ENCODE measurements around the gene PRND. TPM values are rescaled to one million over a fixed set of nuclear protein-coding genes. Genes with fewer than 3 reads are reported as not detected.
"Not testable (repeated sequence)": the region's sequence is repeated elsewhere in the genome, so short reads cannot be mapped to it uniquely, and the experiment has no call there.

The PRND gene
- polyA plus RNA-seq, 3 donors, result not detected

DNA sequence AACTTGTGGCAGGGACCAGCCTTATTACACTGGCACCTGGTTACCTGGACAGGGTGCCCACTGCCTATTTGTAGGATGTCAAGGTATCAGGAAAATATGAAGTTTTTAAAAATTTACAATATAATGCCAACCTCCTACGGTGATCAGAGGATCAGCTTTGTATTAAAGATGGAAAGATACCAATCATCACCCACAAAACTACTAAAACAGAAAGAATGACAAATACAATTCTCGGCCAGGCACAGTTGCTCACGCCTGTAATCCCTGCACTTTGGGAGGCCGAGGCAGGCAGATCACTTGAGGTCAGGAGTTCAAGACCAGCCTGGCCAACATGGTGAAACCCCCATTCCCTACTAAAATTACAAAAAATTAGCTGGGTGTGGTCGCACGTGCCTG is 18.4 kb upstream of the PRND start:
- no peaks in the 10 kb centered on the region for H3K9me3 Mint-ChIP-seq
- peaks cover 25 to 28% of the 10 kb centered on the region in 2 donors for H3K36me3 Mint-ChIP-seq
- intact Hi-C loops (cut with micrococcal nuclease), result no loop called here
- Histone ChIP-seq H3K4me2 (replicated peaks; ENCODE audit: extremely low read depth, low read length, poor library complexity, severe bottlenecking) (no peak overlapping the region), H3K79me2 (ENCODE audit: insufficient read depth, low read length) (peaks cover 6% of the 10 kb centered on the region), H3K4me3 (replicated peaks in 1 of 3; ENCODE audit: low read depth in 2 of 3, low read length in 3 of 3) (no peak overlapping the region), H3K36me3 (replicated peaks in 1 of 2; ENCODE audit: control insufficient read depth in 1 of 2, insufficient read depth in 2 of 2, low read length in 2 of 2) (peaks cover 25 to 26% of the 10 kb centered on the region in 2 donors), H3K9ac (ENCODE audit: insufficient read depth, low read length, poor library complexity, severe bottlenecking) (no peak overlapping the region), H3K27me3 (ENCODE audit: control insufficient read depth in 2 of 2, insufficient read depth in 2 of 2, low read length in 2 of 2) (no peaks in the 10 kb centered on the region), H4K20me1 (ENCODE audit: insufficient read depth, low read length) (peaks cover 26% of the 10 kb centered on the region), H3K4me1 (ENCODE audit: control insufficient read depth in 1 of 2, insufficient read depth in 2 of 2, low read length in 2 of 2) (no peaks in the 10 kb centered on the region), H3K9me3 (replicated peaks in 1 of 2; ENCODE audit: control insufficient read depth in 1 of 2, insufficient read depth in 1 of 2, low read length in 2 of 2) (no peaks in the 10 kb centered on the region), H2AFZ (ENCODE audit: insufficient read depth, low read depth, low read length, poor library complexity, severe bottlenecking) (no peak overlapping the region), H3K27ac (ENCODE audit: low read depth in 1 of 2, low read length in 2 of 2) (no peak overlapping the region)
- TF ChIP-seq, protein P1, sequence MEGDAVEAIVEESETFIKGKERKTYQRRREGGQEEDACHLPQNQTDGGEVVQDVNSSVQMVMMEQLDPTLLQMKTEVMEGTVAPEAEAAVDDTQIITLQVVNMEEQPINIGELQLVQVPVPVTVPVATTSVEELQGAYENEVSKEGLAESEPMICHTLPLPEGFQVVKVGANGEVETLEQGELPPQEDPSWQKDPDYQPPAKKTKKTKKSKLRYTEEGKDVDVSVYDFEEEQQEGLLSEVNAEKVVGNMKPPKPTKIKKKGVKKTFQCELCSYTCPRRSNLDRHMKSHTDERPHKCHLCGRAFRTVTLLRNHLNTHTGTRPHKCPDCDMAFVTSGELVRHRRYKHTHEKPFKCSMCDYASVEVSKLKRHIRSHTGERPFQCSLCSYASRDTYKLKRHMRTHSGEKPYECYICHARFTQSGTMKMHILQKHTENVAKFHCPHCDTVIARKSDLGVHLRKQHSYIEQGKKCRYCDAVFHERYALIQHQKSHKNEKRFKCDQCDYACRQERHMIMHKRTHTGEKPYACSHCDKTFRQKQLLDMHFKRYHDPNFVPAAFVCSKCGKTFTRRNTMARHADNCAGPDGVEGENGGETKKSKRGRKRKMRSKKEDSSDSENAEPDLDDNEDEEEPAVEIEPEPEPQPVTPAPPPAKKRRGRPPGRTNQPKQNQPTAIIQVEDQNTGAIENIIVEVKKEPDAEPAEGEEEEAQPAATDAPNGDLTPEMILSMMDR (IDR thresholded peaks at IDR 0.05), result no peak
- no peak for DNase-seq
- no peak overlapping the region for H3K4me3 Mint-ChIP-seq
- peaks cover 3% of the 10 kb centered on the region for H3K4me1 Mint-ChIP-seq
- no peak overlapping the region for H3K27ac Mint-ChIP-seq
- peaks cover 0 to 2% (median 0%) of the 10 kb centered on the region in 3 donors for H3K27me3 Mint-ChIP-seq (ENCODE audit: low read depth in 3 of 3)
- WGBS (ENCODE audit: insufficient coverage), result 89% methylated on average over 5 of the region's 6 CpGs

- H3K36me3 ChIP-seq (replicated peaks in 1 of 2; ENCODE audit: control insufficient read depth in 1 of 2, insufficient read depth in 2 of 2, low read length in 2 of 2); H3K36me3 Mint-ChIP-seq; H3K27ac ChIP-seq (ENCODE audit: low read depth in 1 of 2, low read length in 2 of 2); H3K4me1 ChIP-seq (ENCODE audit: control insufficient read depth in 1 of 2, insufficient read depth in 2 of 2, low read length in 2 of 2); H3K4me2 ChIP-seq (replicated peaks; ENCODE audit: extremely low read depth, low read length, poor library complexity, severe bottlenecking); H3K4me3 ChIP-seq (replicated peaks in 1 of 3; ENCODE audit: low read depth in 2 of 3, low read length in 3 of 3); H3K27me3 ChIP-seq (ENCODE audit: control insufficient read depth in 2 of 2, insufficient read depth in 2 of 2, low read length in 2 of 2); H3K27ac Mint-ChIP-seq; H3K4me3 Mint-ChIP-seq; DNase-seq; H3K9ac ChIP-seq (ENCODE audit: insufficient read depth, low read length, poor library complexity, severe bottlenecking); H4K20me1 ChIP-seq (ENCODE audit: insufficient read depth, low read length); H3K4me1 Mint-ChIP-seq; H3K9me3 Mint-ChIP-seq; H3K27me3 Mint-ChIP-seq (ENCODE audit: low read depth in 3 of 3); intact Hi-C loops (cut with micrococcal nuclease); H3K79me2 ChIP-seq (ENCODE audit: insufficient read depth, low read length); H3K9me3 ChIP-seq (replicated peaks in 1 of 2; ENCODE audit: control insufficient read depth in 1 of 2, insufficient read depth in 1 of 2, low read length in 2 of 2); H2AFZ ChIP-seq (ENCODE audit: insufficient read depth, low read depth, low read length, poor library complexity, severe bottlenecking): not testable (repeated sequence)
- WGBS (ENCODE audit: insufficient coverage), result no CpG with 5 or more reads among the region's 12 CpGs
Measured at GRCh38 chr20:4706941-4707340, 14.8 kb upstream of the PRND start.

Measured in CD14-positive monocyte (primary cell).